Ovary (tissue), 3 donors: ENCODE data around the gene SEMA3B.

ENCODE experiments used
- CTCF ChIP-seq, 3 donors: fragments of 450-650 bp in 2 of 3; fragments of 200-600 bp in 1 of 3; IDR thresholded peaks; one replicate each; pipeline versions ENCODE4 v1.5.1 to v1.8.0; 2016 to 2022; ENCODE audit warnings: antibody characterized with exemption in 3 of 3, mild to moderate bottlenecking in 1 of 3
- POLR2A ChIP-seq: fragments of 450-650 bp; IDR thresholded peaks from one replicate; pipeline ENCODE4 v1.6.1; 2017; ENCODE audit warnings: antibody characterized with exemption, mild to moderate bottlenecking, moderate library complexity
- donor health status: DM: no; HTN: no; CAD: no.

GRCh38 chr3:50259432-50260026 lies 9.4 kb upstream of the SEMA3B start:
- no peak for TF ChIP-seq CTCF (IDR thresholded peaks at IDR 0.05)
- TF ChIP-seq POLR2A: no peak
